Effector memory CD8-positive, alpha-beta T cell (primary cell): ENCODE results near the gene KCNMB2.
"Not testable (repeated sequence)": the region's sequence is repeated elsewhere in the genome, so short reads cannot be mapped to it uniquely, and the experiment has no call there.

Source experiments
- ATAC-seq: fragments of 150-1000 bp; cut with Tn5 transposase; replicated peaks from 2 replicates; pipeline ENCODE4 v1.10.0; 2021; ENCODE audit warnings: mild to moderate bottlenecking, moderate library complexity
- DNase-seq, 3 experiments: peaks; one replicate each; pipeline ENCODE4 v3.0.0; 2021
- H3K27ac Mint-ChIP-seq, 2 donors: one replicate each; pipeline ENCODE4 v1.8.0; 2022; ENCODE audit warnings: mild to moderate bottlenecking in 2 of 2, mixed read lengths in 2 of 2, moderate library complexity in 2 of 2
- H3K27me3 Mint-ChIP-seq, 2 donors: one replicate each; pipeline ENCODE4 v1.8.0; 2022; ENCODE audit warnings: mixed read lengths in 2 of 2
- H3K36me3 Mint-ChIP-seq: one replicate; pipeline ENCODE4 v1.8.0; 2022; ENCODE audit warnings: mild to moderate bottlenecking, moderate library complexity, mixed read lengths; ENCODE audit not compliant: insufficient read depth
- H3K4me1 Mint-ChIP-seq, 2 donors: one replicate each; pipeline ENCODE4 v1.8.0; 2022; ENCODE audit warnings: low read depth in 2 of 2, mixed read lengths in 2 of 2
- H3K4me3 Mint-ChIP-seq, 2 donors: one replicate each; pipeline ENCODE4 v1.8.0; 2022; ENCODE audit warnings: mild to moderate bottlenecking in 2 of 2, mixed read lengths in 2 of 2, moderate library complexity in 2 of 2
- H3K9me3 Mint-ChIP-seq, 2 donors: one replicate each; pipeline ENCODE4 v1.8.0; 2022; ENCODE audit warnings: mixed read lengths in 2 of 2

KCNMB2 gene

DNA sequence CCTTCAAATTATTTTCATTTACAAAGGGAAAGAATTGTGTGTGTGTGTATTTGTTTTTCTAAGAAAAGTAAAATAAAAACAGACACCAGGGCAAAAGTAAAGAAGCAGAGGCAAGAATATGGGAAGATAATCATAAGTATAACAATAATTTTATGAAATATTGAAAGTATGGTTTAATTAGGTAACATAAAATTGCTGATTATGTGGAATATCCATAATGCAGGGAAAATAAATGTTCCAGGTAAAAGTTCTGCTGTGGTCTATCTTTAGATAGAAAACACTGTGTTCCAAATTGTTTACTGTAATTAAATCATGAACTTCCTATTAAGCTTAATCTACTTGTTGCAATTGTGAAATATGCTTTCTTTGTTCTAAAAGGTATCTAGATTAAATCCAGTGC, 25.7 kb upstream of the KCNMB2 start:
- no peaks in the 10 kb centered on the region for H3K9me3 Mint-ChIP-seq
- no peak overlapping the region for H3K4me3 Mint-ChIP-seq
- no peak for DNase-seq
- no peak overlapping the region for H3K27ac Mint-ChIP-seq
- no peaks in the 10 kb centered on the region for H3K36me3 Mint-ChIP-seq
- no peak for ATAC-seq
- no peaks in the 10 kb centered on the region for H3K4me1 Mint-ChIP-seq
- peaks cover 0 to 22% of the 10 kb centered on the region in 2 donors for H3K27me3 Mint-ChIP-seq

DNA sequence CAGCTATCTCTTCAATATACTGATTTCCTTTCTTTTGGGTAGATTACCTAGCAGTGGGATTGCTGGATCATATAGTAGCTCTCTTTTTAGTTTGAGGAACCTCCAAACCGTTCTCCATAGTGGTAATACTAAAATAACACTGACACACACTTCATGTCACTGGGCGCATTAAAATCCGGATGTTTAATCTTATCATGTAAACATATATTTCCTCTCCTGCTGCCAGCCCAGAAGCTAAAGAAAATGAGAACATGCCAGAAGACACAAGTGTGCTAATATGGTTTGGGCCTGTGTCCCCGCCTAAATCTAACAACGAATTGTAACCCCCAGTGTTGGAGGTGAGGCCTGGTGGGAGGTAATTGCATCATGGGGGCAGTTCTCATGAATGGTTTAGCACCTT, 23.6 kb upstream of the KCNMB2 start:
- ATAC-seq = no peak
- Mint-ChIP-seq H3K4me3 (no peak overlapping the region), H3K27ac (no peak overlapping the region), H3K36me3 (no peaks in the 10 kb centered on the region), H3K9me3 (no peaks in the 10 kb centered on the region), H3K4me1 (no peaks in the 10 kb centered on the region), H3K27me3 (peaks cover 0 to 20% of the 10 kb centered on the region in 2 donors)
- no peak for DNase-seq

DNA sequence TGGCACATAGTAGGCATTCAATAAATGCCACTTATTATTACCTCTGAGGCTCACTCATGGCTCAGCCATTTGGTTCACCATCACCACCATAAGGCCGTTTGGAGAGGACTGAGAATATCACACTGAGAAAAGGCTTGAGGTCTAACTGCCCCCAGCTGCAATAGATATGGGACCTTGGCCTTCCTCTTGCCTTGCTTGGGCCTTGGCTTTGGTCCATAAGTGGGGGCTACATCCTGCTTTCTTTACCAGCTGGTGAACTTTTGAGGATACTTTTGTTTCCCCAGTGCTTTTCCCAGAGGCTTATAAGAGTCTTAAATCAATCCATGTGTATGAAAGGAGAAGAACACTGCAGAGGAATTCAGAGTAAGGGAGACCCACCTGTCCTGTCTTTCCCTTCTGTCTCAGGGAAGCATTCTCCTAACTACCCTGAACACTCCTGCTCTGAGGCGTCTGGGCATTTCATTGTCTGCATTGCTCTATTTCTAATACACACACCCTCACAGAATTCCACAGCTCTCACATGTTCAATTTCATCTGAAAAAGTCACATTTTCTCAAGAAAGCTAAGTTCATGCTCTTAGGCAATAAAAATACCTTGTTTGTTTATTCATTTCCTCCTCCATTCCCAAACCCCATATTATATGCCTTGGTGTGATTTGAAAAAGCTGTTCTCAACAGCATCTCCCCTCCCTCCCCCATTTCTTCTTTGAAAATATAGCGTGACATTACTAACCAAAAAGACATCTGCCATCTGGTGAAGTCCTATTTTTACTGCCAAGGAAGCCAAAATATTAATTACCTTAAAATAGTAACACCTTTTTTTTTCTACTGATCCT, 22.5 kb upstream of the KCNMB2 start:
- DNase-seq = no peak
- no peak for ATAC-seq
- peaks cover 7 to 12% of the 10 kb centered on the region in 2 donors for H3K27me3 Mint-ChIP-seq
- no peaks in the 10 kb centered on the region for H3K36me3 Mint-ChIP-seq
- H3K4me3 Mint-ChIP-seq = no peak overlapping the region
- H3K4me1 Mint-ChIP-seq = no peaks in the 10 kb centered on the region
- H3K27ac Mint-ChIP-seq = no peak overlapping the region
- H3K9me3 Mint-ChIP-seq = no peaks in the 10 kb centered on the region

DNA sequence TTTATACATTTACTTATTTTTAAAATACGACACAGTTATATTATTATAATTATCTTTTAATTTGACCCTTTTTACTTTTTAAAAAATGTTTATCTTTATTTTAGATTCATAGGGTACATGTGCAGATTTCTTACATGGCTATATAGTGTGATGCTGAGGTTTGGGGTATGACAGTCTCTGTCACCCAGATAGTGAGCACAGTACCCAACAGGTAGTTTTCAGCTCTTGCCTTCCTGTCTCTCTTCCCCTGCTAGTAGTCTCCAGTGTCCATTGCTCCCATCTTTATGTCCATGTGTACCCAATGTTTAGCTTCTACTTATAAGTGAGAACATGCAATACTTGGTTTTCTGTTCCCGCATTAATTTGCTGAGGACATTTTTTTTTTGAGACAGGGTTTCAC, 21.8 kb upstream of the KCNMB2 start:
- H3K27me3 Mint-ChIP-seq = peaks cover 5 to 10% of the 10 kb centered on the region in 2 donors
- no peaks in the 10 kb centered on the region for H3K4me1 Mint-ChIP-seq
- no peak for DNase-seq
- no peak overlapping the region for H3K4me3 Mint-ChIP-seq
- H3K9me3 Mint-ChIP-seq = no peaks in the 10 kb centered on the region
- H3K36me3 Mint-ChIP-seq = no peaks in the 10 kb centered on the region
- no peak overlapping the region for H3K27ac Mint-ChIP-seq
- ATAC-seq = no peak

DNA sequence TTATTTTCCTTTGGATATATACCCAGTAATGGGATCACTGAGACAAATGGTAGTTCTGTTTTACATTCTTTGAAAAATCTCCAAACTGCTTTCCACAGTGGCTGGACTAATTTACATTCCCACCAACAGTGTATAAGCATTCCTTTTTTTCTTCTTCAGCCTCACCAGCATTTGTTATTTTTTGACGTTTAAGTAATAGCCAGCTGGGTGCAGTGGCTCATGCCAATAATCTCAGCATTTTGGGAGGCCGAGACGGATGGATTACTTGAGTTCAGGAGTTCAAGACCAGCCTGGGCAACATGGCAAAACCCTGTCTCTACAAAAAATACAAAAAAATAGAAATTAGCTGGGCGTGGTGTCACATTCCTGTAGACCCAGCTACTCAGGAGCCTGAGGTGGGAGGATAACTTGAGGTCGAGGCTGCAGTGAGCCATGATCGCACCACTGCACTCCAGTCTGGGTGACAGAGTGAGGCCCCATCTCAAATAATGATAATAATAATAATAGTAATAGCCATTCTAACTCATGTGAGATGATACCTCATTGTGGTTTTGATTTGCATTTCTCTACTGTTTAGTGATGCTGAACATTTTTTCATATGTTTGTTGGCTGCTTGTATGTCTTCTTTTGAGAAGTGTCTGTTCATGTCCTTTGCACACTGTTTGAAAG, 21.0 kb upstream of the KCNMB2 start:
- H3K4me1 Mint-ChIP-seq, ATAC-seq, H3K4me3 Mint-ChIP-seq, H3K27ac Mint-ChIP-seq, H3K27me3 Mint-ChIP-seq, H3K36me3 Mint-ChIP-seq, DNase-seq, H3K9me3 Mint-ChIP-seq: not testable (repeated sequence)

DNA sequence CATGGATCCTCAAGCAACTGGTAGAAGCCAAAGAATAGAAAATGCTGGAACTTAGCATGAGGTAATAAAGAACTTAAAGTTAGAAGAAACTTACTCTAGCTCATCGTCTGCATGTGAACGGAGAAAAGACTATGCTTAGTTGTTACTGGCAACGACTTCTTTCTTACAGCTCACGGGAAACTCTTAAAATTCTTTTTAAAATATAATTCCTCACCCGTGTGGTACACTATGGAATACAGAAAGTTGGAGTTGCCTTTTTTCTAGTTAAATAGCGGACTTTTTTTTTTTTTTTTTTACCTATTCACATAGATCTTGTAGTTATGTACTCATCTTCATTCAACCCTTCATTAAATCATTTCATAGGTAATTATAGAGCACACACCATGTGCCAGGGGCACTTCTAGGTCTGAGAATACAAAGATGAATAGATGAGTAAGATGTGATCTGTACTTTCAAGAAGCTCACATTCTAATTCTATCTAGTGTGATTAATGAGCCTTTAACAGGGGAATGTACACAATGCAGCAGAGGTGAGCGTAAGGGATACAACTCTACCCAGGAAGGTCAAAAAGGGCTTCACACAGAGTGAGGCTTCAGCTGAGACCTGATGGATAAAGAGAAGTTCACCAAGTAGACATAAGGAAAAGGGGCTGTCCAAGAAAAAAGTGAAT, 18.4 kb upstream of the KCNMB2 start:
- ATAC-seq = no peak
- Mint-ChIP-seq H3K27me3 (peaks cover 0 to 10% of the 10 kb centered on the region in 2 donors), H3K36me3 (no peaks in the 10 kb centered on the region)

DNA sequence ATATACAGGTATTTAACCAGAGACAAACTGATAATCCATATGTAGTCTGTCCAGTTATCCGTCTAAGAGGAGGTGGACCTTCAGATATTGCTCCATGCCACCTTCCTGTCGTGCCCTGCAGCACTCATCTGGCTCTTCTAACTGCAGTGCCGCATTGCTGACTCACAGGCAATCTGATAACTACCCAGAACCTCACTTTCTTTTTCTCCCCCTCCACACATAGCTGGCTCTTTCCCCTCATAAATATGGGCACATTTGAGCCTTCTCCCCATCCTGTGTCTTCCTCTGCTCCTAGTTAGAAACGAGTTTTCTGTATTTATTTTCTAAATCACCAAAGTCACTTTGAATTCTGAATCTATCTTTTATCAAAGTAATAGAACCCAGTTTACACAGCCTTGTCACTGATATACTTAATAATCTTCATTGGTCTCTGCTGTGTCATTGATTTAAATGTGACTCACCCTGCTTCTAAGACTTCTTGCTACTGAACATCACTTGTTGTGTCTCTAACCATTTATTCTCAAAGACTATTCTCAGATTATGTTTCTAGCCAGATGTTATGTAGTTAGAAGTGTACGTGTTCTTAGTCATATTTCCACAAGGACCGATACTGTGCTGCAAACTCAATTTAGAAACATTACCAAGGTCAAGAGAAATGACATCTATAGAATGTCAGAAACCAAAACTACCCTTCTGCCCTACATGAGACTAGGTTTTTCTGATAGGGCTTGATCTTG, 17.4 kb upstream of the KCNMB2 start:
- no peak for ATAC-seq
- H3K9me3 Mint-ChIP-seq = no peaks in the 10 kb centered on the region
- peaks cover 0 to 10% of the 10 kb centered on the region in 2 donors for H3K27me3 Mint-ChIP-seq
- no peak for DNase-seq
- no peaks in the 10 kb centered on the region for H3K4me1 Mint-ChIP-seq
- no peaks in the 10 kb centered on the region for H3K36me3 Mint-ChIP-seq
- H3K4me3 Mint-ChIP-seq = no peak overlapping the region
- no peak overlapping the region for H3K27ac Mint-ChIP-seq

More for the DNA sequence above, 18.4 kb upstream of the KCNMB2 start:
- Mint-ChIP-seq H3K4me3 (no peak overlapping the region), H3K27ac (no peak overlapping the region), H3K4me1 (no peaks in the 10 kb centered on the region), H3K9me3 (no peaks in the 10 kb centered on the region)
- no peak for DNase-seq

DNA sequence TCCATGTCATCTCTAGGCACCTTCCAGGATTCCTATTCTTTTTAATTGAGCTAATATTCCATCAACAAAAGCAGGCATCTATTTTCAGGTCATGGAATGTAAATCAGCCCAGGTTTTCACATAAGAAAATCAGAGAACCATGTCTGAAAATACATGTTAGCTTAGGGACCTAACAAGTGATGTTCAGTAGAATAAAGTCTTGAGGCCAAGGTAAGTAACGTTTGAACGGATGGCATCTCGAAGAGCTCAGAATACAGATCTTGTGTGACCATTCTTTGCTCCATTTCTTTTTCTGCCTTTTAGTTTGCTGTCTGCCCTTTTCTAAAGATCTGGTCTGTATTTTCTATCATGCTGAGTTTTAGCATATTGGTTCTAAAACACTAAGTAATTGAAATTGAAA, 16.5 kb upstream of the KCNMB2 start:
- no peak overlapping the region for H3K27ac Mint-ChIP-seq
- ATAC-seq (no peak), DNase-seq (no peak)
- peaks cover 0 to 10% of the 10 kb centered on the region in 2 donors for H3K27me3 Mint-ChIP-seq
- H3K4me3 Mint-ChIP-seq = no peak overlapping the region
- no peaks in the 10 kb centered on the region for H3K9me3 Mint-ChIP-seq
- no peaks in the 10 kb centered on the region for H3K36me3 Mint-ChIP-seq
- no peaks in the 10 kb centered on the region for H3K4me1 Mint-ChIP-seq

DNA sequence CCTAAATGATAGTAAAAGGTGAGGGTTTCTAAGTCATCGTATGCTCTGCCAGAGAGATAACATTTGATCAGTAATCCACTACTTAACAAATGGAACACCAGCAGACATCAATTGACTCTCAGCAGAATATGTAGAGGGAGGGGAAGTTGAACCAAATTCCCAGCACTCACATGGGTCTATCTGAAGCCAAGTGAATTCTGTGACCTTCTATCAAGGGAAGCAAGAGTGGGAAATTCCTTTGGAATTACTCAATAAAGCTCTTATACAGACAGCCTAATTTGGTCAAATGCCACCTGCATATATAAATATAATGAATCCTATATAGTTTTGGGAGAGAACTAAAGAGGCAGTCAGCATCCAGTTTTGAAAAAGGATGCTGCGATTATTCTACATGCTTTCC, 15.8 kb upstream of the KCNMB2 start:
- Mint-ChIP-seq H3K4me1 (no peaks in the 10 kb centered on the region), H3K9me3 (no peaks in the 10 kb centered on the region), H3K27ac (no peak overlapping the region), H3K4me3 (no peak overlapping the region), H3K27me3 (peaks cover 0 to 10% of the 10 kb centered on the region in 2 donors), H3K36me3 (no peaks in the 10 kb centered on the region)
- ATAC-seq = no peak
- DNase-seq = no peak

DNA sequence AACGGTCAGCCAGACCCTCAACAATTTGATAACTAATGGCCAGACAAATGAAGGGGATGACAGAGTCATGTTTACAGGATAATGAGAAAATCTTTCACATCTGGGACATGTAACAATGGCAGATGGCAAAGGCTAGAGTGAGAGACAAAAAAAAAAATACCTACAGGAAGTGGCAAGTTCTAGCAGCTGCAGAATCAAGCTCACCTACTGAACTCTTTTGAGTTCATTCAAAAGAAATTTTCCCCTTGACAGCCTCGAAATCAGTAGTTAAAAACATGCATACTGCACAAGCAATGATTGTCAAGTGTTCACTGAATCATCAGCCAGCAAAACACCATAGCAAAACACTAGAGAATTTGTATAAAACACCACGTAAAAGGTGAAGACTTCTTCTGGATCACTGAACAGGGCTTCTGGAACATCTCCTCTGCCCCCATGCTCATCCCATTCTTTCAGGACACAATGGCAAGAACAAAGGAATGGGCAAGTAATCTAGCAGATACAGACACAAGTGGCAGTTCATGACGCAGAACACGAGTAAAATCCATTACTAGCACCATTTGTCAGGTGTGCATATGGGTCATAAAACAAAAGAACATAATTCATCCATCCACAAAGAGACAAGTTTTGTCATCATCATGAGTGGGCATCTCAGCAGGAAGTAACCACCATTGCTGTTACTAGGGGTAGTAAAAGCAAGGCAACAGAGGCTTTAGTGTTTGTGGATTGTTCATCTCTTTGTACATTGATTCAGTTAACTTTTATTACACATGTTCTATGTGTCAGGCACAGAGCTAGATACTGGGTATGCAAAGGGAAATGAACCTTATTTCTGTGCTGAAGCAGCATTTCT, 13.8 kb upstream of the KCNMB2 start:
- DNase-seq (no peak), ATAC-seq (no peak)
- Mint-ChIP-seq H3K9me3 (no peaks in the 10 kb centered on the region), H3K27ac (no peak overlapping the region), H3K4me3 (no peak overlapping the region), H3K36me3 (no peaks in the 10 kb centered on the region), H3K4me1 (no peaks in the 10 kb centered on the region), H3K27me3 (peaks cover 0 to 10% of the 10 kb centered on the region in 2 donors)

DNA sequence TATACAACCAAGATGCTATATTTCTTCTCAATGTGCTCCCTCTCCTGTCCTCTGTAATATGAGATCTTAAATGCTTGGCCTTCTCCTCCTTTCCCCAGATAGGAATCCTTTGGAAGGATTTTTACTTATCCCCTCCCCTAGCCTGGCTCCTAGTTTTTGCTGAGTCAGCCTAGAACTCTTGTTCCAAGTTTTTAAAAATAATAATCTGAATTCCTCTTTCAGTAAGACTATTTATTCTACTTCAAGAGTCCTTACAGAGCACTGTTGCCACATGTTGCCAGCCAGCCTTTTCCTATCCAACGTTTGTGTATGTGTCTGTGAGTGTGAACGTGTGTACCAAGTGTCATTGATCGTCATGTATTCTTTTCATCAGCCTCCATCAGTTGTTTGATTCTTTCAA, 11.0 kb upstream of the KCNMB2 start:
- H3K4me1 Mint-ChIP-seq = no peaks in the 10 kb centered on the region
- ATAC-seq = no peak
- H3K27me3 Mint-ChIP-seq = no peaks in the 10 kb centered on the region
- H3K36me3 Mint-ChIP-seq = no peaks in the 10 kb centered on the region
- no peak overlapping the region for H3K27ac Mint-ChIP-seq
- no peak for DNase-seq
- H3K4me3 Mint-ChIP-seq = no peak overlapping the region
- H3K9me3 Mint-ChIP-seq = no peaks in the 10 kb centered on the region

DNA sequence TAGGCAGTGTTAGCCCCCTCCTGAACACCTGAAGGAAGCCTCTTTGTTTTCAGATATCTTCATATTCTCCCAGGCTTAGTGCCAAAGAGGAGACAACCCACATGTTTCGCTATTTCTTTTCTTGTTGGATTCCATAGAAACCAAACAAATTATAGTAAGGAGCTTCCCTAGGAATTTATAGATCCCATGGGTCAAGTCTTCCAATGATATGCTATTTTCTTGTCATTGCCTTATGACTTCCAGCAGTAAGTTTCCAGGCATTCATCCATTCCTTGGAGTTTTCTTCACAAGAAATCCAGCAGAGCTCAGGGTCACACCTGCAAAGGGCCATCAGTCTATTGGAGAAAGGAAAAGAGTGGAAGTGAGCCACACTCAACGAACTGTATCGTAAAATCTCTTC, 9.9 kb upstream of the KCNMB2 start:
- H3K27me3 Mint-ChIP-seq = peaks cover 0 to 4% of the 10 kb centered on the region in 2 donors

More for the DNA sequence above, 9.9 kb upstream of the KCNMB2 start:
- Mint-ChIP-seq H3K27ac (no peak overlapping the region), H3K4me3 (no peak overlapping the region), H3K36me3 (no peaks in the 10 kb centered on the region), H3K4me1 (no peaks in the 10 kb centered on the region), H3K9me3 (peaks cover 0 to under 1% of the 10 kb centered on the region in 2 donors)
- ATAC-seq (no peak), DNase-seq (no peak)
